Activated CD8-positive, alpha-beta T cell treated with anti-CD3 and anti-CD28 coated beads for 36 hours (primary cell): Measurements from ENCODE around the gene P2RX4. TPM values are rescaled to one million over a fixed set of nuclear protein-coding genes. Genes with fewer than 3 reads are reported as not detected.
"Not testable (repeated sequence)": the region's sequence is repeated elsewhere in the genome, so short reads cannot be mapped to it uniquely, and the experiment has no call there.

ENCODE experiments used
- ATAC-seq: fragments of 200-7000 bp; cut with Tn5 transposase; one replicate; pipeline ENCODE4 v1.10.0; 2021; ENCODE audit warnings: mild to moderate bottlenecking, moderate library complexity
- CTCF ChIA-PET: fragments of 350-600 bp; sonication (Branson Sonifier 250); formaldehyde crosslinking; loops from one replicate; lab custom pipeline; 2021; ENCODE audit warnings: antibody characterized with exemption; lab: Charles Lee
- POLR2A ChIA-PET: fragments of 350-600 bp; sonication (Branson Sonifier 250); formaldehyde crosslinking; loops from one replicate; lab custom pipeline; 2021; ENCODE audit warnings: antibody characterized with exemption; lab: Charles Lee
- DNase-seq: peaks from one replicate; pipeline ENCODE4 v3.0.0-alpha.2; 2020
- H3K27ac Mint-ChIP-seq: one replicate; pipeline ENCODE4 v1.8.0; 2021; ENCODE audit warnings: mild to moderate bottlenecking, mixed read lengths
- H3K27me3 Mint-ChIP-seq: one replicate; pipeline ENCODE4 v1.8.0; 2021; ENCODE audit warnings: mixed read lengths
- H3K36me3 Mint-ChIP-seq: one replicate; pipeline ENCODE4 v1.8.0; 2021; ENCODE audit warnings: low read depth, mixed read lengths
- H3K4me1 Mint-ChIP-seq: one replicate; pipeline ENCODE4 v1.8.0; 2021; ENCODE audit warnings: low read depth, mixed read lengths
- H3K4me3 Mint-ChIP-seq: one replicate; pipeline ENCODE4 v1.8.0; 2021; ENCODE audit warnings: mild to moderate bottlenecking, moderate library complexity, mixed read lengths
- H3K9me3 Mint-ChIP-seq: one replicate; pipeline ENCODE4 v1.8.0; 2021; ENCODE audit warnings: mixed read lengths
- intact Hi-C: fragments of 100-400 bp; cut with micrococcal nuclease; formaldehyde crosslinking; loops from one replicate; pipeline ENCODE4 v1.10.0; 2022
- total RNA-seq, 2 experiments: library from RNA; stranded (reverse); gene quantifications; one replicate each; pipeline ENCODE4 v1.2.3, GENCODE V29; 2021
- TF ChIP-seq, protein P1 (sequence below): fragments of 200-600 bp; IDR thresholded peaks from one replicate; pipeline ENCODE4 v1.8.0; 2022; ENCODE audit warnings: antibody characterized with exemption, mild to moderate bottlenecking

Gene P2RX4
- total RNA-seq, 2 experiments from 2014 or later: 12.2 to 15.1 TPM

DNA sequence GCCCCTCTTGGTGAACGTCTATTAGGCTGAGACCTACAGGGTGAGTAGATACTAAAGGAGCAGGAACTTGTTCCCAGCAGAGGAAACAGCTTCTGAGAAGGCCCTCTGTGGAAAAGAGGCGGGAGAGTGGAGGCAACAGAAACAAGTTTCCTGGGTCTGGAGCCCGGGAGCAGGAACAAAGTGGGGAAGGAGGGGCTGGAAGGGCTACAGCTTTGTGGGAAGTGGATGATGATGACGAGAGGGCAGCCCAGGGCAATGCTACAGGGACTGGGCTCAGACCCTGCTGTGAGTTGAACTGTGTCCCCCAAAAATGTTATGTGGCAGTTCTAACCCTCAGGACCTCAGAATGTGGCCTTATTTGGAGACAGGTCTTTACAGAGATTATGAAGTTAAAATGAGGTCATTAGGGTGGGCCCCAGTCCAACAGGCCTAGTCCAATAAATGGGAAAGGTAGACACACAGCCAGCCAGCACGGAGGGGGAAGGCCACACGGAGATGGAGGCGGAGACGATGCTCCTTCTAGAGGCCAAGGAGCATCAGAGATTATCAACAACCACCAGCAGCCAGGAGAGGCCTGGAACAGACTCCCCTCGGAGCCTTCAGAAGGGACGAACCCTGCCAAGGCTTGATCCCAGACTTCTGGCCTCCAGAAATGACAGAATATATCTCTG lies 72.3 kb downstream of the P2RX4 start:
- ATAC-seq: no peak
- H3K27ac Mint-ChIP-seq: no peak overlapping the region
- no peaks in the 10 kb centered on the region for H3K27me3 Mint-ChIP-seq
- H3K4me1 Mint-ChIP-seq: peaks cover 3% of the 10 kb centered on the region
- intact Hi-C loops: no loop called here
- POLR2A ChIA-PET: interaction anchor here (0.7 kb wide), 1 partner anchor 43 kb away, joined by 3 read pairs; no protein-coding TSS in a partner anchor
- no peak for DNase-seq
- CTCF ChIA-PET: no interaction called here
- TF ChIP-seq, protein P1, sequence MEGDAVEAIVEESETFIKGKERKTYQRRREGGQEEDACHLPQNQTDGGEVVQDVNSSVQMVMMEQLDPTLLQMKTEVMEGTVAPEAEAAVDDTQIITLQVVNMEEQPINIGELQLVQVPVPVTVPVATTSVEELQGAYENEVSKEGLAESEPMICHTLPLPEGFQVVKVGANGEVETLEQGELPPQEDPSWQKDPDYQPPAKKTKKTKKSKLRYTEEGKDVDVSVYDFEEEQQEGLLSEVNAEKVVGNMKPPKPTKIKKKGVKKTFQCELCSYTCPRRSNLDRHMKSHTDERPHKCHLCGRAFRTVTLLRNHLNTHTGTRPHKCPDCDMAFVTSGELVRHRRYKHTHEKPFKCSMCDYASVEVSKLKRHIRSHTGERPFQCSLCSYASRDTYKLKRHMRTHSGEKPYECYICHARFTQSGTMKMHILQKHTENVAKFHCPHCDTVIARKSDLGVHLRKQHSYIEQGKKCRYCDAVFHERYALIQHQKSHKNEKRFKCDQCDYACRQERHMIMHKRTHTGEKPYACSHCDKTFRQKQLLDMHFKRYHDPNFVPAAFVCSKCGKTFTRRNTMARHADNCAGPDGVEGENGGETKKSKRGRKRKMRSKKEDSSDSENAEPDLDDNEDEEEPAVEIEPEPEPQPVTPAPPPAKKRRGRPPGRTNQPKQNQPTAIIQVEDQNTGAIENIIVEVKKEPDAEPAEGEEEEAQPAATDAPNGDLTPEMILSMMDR: no peak
- no peaks in the 10 kb centered on the region for H3K9me3 Mint-ChIP-seq
- H3K36me3 Mint-ChIP-seq: peaks cover 13% of the 10 kb centered on the region
- no peak overlapping the region for H3K4me3 Mint-ChIP-seq

DNA sequence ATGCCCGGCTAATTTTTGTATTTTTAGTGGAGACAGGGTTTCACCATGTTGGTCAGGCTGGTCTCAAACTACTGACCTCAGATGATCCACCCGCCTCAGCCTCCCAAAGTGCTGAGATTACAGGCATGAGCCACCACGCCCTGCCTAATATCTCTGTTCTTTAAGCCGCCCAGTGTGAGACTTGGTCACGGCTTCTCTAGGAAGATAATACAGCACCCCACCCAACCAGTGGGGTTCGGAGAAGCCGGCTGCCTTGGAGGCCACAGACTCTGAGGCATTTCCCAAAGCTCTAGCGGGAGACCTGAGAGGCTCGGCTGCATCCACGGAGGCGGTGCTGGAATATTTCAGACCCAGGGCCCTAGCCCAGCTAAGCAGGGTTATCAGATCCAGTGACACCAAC lies 73.0 kb downstream of the P2RX4 start:
- intact Hi-C loops, H3K4me3 Mint-ChIP-seq, H3K9me3 Mint-ChIP-seq, H3K27me3 Mint-ChIP-seq, H3K27ac Mint-ChIP-seq, ATAC-seq, DNase-seq, CTCF ChIA-PET, H3K4me1 Mint-ChIP-seq: not testable (repeated sequence)
- H3K36me3 Mint-ChIP-seq: peaks cover 11% of the 10 kb centered on the region
- POLR2A ChIA-PET: interaction anchor here (0.7 kb wide), 1 partner anchor 9 kb away, joined by 4 read pairs; no protein-coding TSS in a partner anchor

DNA sequence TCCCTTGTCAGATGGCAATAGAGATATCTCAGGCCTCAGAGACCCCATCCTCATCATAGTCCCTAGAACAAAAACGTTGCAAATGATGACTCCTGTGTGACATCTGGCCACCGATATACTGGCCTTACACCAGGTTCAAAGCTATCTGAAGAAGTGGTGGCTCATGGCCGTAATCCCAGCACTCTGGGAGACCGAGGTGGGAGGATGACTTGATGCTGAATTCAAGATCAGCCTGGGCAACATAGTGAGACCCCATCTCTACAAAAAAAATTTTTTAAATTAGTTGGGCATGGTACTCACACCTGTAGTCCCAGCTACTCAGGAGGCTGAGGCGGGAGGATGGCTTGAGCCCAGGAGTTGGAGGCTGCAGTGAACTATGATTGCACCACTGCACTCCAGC lies 73.5 kb downstream of the P2RX4 start:
- Mint-ChIP-seq H3K36me3 (peaks cover 10% of the 10 kb centered on the region), H3K4me1 (peaks cover 1% of the 10 kb centered on the region), H3K9me3 (no peaks in the 10 kb centered on the region), H3K4me3 (no peak overlapping the region), H3K27ac (no peak overlapping the region), H3K27me3 (no peaks in the 10 kb centered on the region)
- no peak for ATAC-seq
- CTCF ChIA-PET: no interaction called here
- DNase-seq: no peak
- intact Hi-C loops: no loop called here
- POLR2A ChIA-PET: interaction anchor here (0.7 to 1.1 kb wide), 2 partner anchors 8 to 12 kb away, joined by 4 read pairs; no protein-coding TSS in a partner anchor
- TF ChIP-seq, protein P1: no peak

Other genes with a start within 250 kb of the P2RX4 start
- not detected for gene HNF1A, start 231.6 kb upstream of the P2RX4 start, total RNA-seq
- 10 to 100 TPM; 19.8 to 20.7 TPM for gene C12orf43, start 193.6 kb upstream of the P2RX4 start, total RNA-seq
- 10 to 100 TPM; 11.1 to 11.4 TPM for gene OASL, start 170.9 kb upstream of the P2RX4 start, total RNA-seq
- 1 to 10 TPM; 3.6 to 4.7 TPM for gene P2RX7, start 77.3 kb upstream of the P2RX4 start, total RNA-seq
- 10 to 100 TPM; 25.2 to 28.0 TPM for gene CAMKK2, start 86.6 kb downstream of the P2RX4 start, total RNA-seq
- 100 to 1,000 TPM; 122 TPM for gene ANAPC5, start 142.3 kb downstream of the P2RX4 start, total RNA-seq
- 10 to 100 TPM; 44.1 to 44.9 TPM for gene RNF34, start 190.0 kb downstream of the P2RX4 start, total RNA-seq